Choroid plexus epithelial cell (primary cell): ENCODE results near the gene NELFB.

Experiments used
- DNase-seq: peaks from one replicate; pipeline ENCODE4 v3.0.0-alpha.2; 2010; ENCODE audit warnings: low read depth
- H3K4me3 ChIP-seq: 2 replicates; pipeline ENCODE4 v1.5.1; 2011; ENCODE audit warnings: low read depth, mild to moderate bottlenecking, control low read depth, low read length, moderate library complexity
- TF ChIP-seq, protein P1 (sequence below): conservative IDR thresholded peaks from 2 replicates; pipeline ENCODE4 v1.5.1; 2011; ENCODE audit warnings: low read depth, mild to moderate bottlenecking, control low read depth, inconsistent platforms, low read length, moderate library complexity

The NELFB gene

GRCh38 chr9:137269231-137269772 lies 14.2 kb downstream of the NELFB start:
- peak; percentile 62 for DNase-seq
- no peak overlapping the region for H3K4me3 ChIP-seq

DNA sequence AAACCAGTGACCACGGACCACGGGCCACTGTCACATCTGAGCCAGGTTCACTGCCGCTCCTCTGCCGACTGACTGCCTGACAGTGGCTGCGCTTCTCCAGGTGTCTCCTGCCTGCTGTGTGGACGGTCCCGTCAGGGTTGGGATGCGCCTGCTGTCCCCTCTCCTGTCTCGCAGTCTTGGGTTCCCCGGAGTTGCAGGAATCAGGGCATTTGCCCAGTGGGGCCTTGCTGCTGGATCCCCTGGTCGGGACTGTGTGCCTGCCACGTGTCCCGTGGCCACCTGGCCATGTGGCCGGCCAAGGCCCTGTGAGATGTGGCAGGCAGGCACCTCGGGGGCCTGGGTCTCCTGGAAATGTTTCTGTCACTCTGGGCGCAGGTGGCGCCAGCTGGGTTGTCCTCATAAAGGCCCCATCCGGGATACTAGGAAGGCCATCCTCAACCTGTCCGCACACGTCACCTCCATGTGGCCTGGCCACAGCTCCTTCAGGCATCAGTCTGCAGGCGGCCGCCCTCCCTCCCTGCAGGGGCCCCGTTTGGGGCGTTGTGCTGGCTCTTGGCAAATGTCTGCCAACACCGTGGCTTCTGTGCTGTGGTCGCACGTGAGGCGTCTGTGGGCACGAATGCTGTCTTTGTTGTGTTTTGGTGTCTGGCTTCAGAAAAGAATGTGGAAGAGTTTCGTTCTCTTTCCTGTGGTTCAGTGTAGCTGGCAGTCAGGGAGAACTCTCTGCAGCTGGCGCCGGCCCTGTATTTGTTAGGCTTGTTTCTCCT lies 16.0 kb downstream of the NELFB start:
- DNase-seq, result no peak
- no peak overlapping the region for H3K4me3 ChIP-seq
- TF ChIP-seq, protein P1, sequence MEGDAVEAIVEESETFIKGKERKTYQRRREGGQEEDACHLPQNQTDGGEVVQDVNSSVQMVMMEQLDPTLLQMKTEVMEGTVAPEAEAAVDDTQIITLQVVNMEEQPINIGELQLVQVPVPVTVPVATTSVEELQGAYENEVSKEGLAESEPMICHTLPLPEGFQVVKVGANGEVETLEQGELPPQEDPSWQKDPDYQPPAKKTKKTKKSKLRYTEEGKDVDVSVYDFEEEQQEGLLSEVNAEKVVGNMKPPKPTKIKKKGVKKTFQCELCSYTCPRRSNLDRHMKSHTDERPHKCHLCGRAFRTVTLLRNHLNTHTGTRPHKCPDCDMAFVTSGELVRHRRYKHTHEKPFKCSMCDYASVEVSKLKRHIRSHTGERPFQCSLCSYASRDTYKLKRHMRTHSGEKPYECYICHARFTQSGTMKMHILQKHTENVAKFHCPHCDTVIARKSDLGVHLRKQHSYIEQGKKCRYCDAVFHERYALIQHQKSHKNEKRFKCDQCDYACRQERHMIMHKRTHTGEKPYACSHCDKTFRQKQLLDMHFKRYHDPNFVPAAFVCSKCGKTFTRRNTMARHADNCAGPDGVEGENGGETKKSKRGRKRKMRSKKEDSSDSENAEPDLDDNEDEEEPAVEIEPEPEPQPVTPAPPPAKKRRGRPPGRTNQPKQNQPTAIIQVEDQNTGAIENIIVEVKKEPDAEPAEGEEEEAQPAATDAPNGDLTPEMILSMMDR, result no peak

More at GRCh38 chr9:137269231-137269772, 14.2 kb downstream of the NELFB start:
- TF ChIP-seq, protein P1, result no peak

DNA sequence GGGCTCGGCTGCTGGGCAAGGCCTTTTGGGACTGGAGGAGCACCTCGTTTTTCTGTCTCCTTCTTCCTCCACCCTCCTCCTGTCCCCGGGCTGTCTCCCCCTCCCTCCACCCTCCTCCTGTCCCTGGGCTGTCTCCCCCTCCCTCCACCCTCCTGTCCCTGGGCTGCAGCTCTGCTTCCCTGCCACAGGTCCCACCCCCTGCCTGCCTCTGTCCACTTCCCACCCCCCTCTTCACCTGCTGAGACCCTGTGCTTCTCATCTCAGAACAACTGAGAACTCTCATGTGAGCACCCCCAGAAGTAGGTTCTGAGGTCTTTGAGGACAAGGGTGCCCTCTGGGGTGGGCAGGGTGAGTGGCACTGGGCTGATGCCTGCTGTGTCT lies 16.6 kb downstream of the NELFB start:
- TF ChIP-seq, protein P1, result no peak
- DNase-seq, result no peak
- H3K4me3 ChIP-seq, result no peak overlapping the region

DNA sequence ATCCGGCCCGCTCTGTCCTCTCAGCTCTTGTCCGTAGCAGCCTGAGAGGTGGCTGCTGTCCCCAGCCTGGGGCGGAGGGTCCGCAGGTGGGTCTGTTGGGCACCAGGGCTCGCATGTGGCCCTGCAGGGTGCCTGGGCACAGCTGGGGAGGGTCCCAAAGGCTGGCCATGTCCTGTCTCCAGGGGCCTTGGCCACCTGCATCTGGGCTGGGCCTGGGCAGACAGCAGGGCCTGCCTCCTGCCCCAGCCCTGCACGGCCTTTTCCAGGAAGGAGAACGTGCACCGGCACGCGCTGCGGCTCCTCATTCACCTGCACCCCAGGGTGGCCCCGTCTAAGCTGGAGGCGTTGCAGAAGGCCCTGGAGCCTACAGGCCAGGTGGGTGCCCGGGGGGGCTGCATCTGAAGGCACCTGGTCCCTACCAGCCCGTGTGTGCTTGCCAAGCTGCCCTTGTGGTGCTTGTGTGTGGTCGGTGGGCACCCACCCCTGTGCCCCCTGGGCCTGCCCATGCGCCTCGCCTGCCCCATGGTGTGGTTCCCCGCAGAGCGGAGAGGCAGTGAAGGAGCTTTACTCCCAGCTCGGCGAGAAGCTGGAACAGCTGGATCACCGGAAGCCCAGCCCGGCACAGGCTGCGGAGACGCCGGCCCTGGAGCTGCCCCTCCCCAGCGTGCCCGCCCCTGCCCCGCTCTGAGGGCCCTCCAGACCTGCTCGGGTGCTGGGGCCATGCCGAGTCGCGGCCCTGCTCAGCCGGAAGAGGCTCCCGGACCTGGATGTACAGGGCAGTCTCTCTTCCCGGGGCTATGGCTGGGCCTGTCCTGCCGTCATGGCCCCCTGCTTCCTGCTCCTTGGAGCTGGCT lies 17.3 kb downstream of the NELFB start:
- no peak for DNase-seq
- H3K4me3 ChIP-seq, result no peak overlapping the region
- TF ChIP-seq, protein P1, result no peak

DNA sequence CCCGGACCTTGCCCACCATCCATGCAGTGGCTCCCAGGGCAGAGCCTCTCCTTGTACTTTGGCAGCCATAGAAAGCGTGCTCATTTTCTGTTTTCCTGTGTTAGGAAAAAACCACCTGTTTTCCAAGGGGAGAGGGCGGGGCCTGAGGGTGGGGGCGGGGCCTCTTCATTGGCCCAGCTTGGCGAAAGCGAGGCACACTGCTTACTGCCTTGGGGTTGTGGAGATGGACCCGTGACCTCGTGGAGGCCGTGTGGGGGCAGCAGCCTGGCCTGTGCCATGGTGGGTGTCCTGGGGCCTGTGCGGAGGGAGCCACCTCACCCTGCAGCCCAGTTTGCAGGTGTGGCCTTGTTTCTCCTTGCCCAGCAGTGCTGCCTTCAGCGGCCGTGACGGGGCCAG lies 18.0 kb downstream of the NELFB start:
- no peak overlapping the region for H3K4me3 ChIP-seq
- no peak for DNase-seq
- TF ChIP-seq, protein P1, result no peak

DNA sequence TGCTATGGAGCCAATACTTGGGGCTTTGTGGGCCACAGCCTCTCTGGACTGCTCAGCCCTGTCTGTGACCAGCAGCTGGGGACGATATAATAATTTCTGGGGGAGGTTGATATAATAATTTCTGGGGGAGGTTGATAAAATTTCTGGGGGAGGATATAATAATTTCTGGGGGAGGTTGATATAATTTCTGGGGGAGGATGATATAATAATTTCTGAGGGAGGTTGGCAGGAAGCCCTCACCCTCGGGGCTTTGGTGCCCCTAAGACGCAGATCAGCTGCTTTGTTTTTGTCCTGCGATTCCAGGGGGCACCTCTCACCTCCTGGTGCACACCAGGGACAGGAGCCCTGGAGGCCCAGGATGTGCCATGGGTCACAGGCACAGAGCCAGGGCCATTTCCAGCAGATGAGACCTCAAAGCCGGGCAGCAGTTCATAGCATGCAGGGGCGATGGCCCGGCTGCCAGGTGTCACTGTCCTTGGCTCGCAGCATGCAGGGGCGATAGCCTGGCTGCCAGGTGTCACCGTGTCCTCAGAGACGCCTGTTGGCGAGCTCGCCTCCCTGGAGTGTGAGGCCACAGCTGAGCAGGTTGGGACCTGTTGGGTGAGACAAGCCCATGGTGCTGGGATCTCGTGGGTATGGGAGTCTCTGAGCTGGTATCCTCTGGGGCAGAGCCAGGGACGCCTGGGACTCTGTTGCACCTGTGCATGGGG lies 18.6 kb downstream of the NELFB start:
- TF ChIP-seq, protein P1, result no peak
- DNase-seq, result no peak
- H3K4me3 ChIP-seq, result no peak overlapping the region
